PFSK-1 (cell line): ENCODE results near the gene GDAP1L1.

ENCODE experiments used
- POLR2AphosphoS5 ChIP-seq: IDR thresholded peaks from 2 replicates; pipeline ENCODE4 v1.6.1; 2012; ENCODE audit warnings: low read depth, mild to moderate bottlenecking, control low read depth, low read length, moderate library complexity
- SIN3A ChIP-seq: IDR thresholded peaks from 2 replicates; pipeline ENCODE4 v1.6.1; 2012; ENCODE audit warnings: mild to moderate bottlenecking, low read length, moderate library complexity, borderline replicate concordance; ENCODE audit not compliant: insufficient read depth
- TAF1 ChIP-seq: IDR thresholded peaks from 2 replicates; pipeline ENCODE4 v1.6.1; 2012; ENCODE audit warnings: low read length, control low read depth, borderline replicate concordance; ENCODE audit not compliant: insufficient read depth

- no peak for TF ChIP-seq POLR2AphosphoS5
- no peak for TF ChIP-seq SIN3A
- TF ChIP-seq TAF1: no peak
Measured at GRCh38 chr20:44241796-44242195, 5.3 kb upstream of the GDAP1L1 start.
